ENCODE results near the gene GUCA1A. TPM values are rescaled to one million over a fixed set of nuclear protein-coding genes. Genes with fewer than 3 reads are reported as not detected.

The GUCA1A gene
- total RNA-seq, 2 experiments from 2014 or later = not detected

GRCh38 chr6:42137194-42137753 is 35.9 kb upstream of the GUCA1A start:
- POLR2A ChIA-PET = no interaction called here
- Mint-ChIP-seq H3K4me3 (no peak overlapping the region), H3K9me3 (no peaks in the 10 kb centered on the region), H3K36me3 (ENCODE audit: low read depth) (no peaks in the 10 kb centered on the region), H3K27me3 (peaks cover 24% of the 10 kb centered on the region), H3K4me1 (ENCODE audit: low read depth) (peaks cover 6% of the 10 kb centered on the region), H3K27ac (no peak overlapping the region)
- Histone ChIP-seq H3K4me3 (ENCODE audit: low read length) (no peak overlapping the region), H3K4me1 (ENCODE audit: insufficient read depth, low read length) (peaks cover 10% of the 10 kb centered on the region), H3K27ac (ENCODE audit: low read depth in 1 of 2, low read length in 2 of 2) (no peak overlapping the region), H3K27me3 (ENCODE audit: control insufficient read depth in 1 of 2, insufficient read depth in 2 of 2, low read length in 2 of 2) (peaks cover 14 to 18% of the 10 kb centered on the region in 2 experiments), H3K36me3 (ENCODE audit: insufficient read depth, low read length) (no peaks in the 10 kb centered on the region), H3K9me3 (ENCODE audit: control insufficient read depth in 1 of 2, insufficient read depth in 1 of 2, low read length in 2 of 2) (peaks cover 0 to 8% of the 10 kb centered on the region in 2 experiments)
- DNase-seq (no peak), ATAC-seq (ENCODE audit: poor library complexity) (no peak)
- intact Hi-C loops (cut with DNase I, micrococcal nuclease) = no loop called here
- no peak for TF ChIP-seq CTCF (IDR thresholded peaks at IDR 0.05)
- CTCF ChIA-PET = no interaction called here

- H3K27me3 ChIP-seq (ENCODE audit: control insufficient read depth in 1 of 2, insufficient read depth in 2 of 2, low read length in 2 of 2) = peaks cover 22 to 27% of the 10 kb centered on the region in 2 experiments
- H3K27me3 Mint-ChIP-seq = peaks cover 31% of the 10 kb centered on the region
- no peaks in the 10 kb centered on the region for H3K36me3 ChIP-seq (ENCODE audit: insufficient read depth, low read length)
- CTCF ChIA-PET = no interaction called here
- no peak overlapping the region for H3K4me3 Mint-ChIP-seq
- no peak overlapping the region for H3K4me3 ChIP-seq (ENCODE audit: low read length)
- no peak overlapping the region for H3K27ac Mint-ChIP-seq
- TF ChIP-seq CTCF (IDR thresholded peaks at IDR 0.05) = no peak
- no peak for DNase-seq
- H3K9me3 ChIP-seq (ENCODE audit: control insufficient read depth in 1 of 2, insufficient read depth in 1 of 2, low read length in 2 of 2) = peaks cover 0 to 13% of the 10 kb centered on the region in 2 experiments
- H3K36me3 Mint-ChIP-seq (ENCODE audit: low read depth) = no peaks in the 10 kb centered on the region
- peaks cover 16% of the 10 kb centered on the region for H3K4me1 ChIP-seq (ENCODE audit: insufficient read depth, low read length)
- intact Hi-C loops (cut with DNase I, micrococcal nuclease) = no loop called here
- ATAC-seq (ENCODE audit: poor library complexity) = no peak
- H3K9me3 Mint-ChIP-seq = no peaks in the 10 kb centered on the region
- no peak overlapping the region for H3K27ac ChIP-seq (ENCODE audit: low read depth in 1 of 2, low read length in 2 of 2)
- peaks cover 11% of the 10 kb centered on the region for H3K4me1 Mint-ChIP-seq (ENCODE audit: low read depth)
- POLR2A ChIA-PET = no interaction called here
Observed at GRCh38 chr6:42138190-42138589, 35.0 kb upstream of the GUCA1A start.

GRCh38 chr6:42138630-42139619 is 34.2 kb upstream of the GUCA1A start:
- H3K36me3 Mint-ChIP-seq (ENCODE audit: low read depth) = no peaks in the 10 kb centered on the region
- ChIA-PET POLR2A (no interaction called here), CTCF (no interaction called here)
- no peak overlapping the region for H3K4me3 ChIP-seq (ENCODE audit: low read length)
- no peak for TF ChIP-seq CTCF (IDR thresholded peaks at IDR 0.05)
- H3K9me3 ChIP-seq (ENCODE audit: control insufficient read depth in 1 of 2, insufficient read depth in 1 of 2, low read length in 2 of 2) = peaks cover 0 to 13% of the 10 kb centered on the region in 2 experiments
- intact Hi-C loops (cut with DNase I, micrococcal nuclease) = no loop called here
- no peak overlapping the region for H3K27ac ChIP-seq (ENCODE audit: low read depth in 1 of 2, low read length in 2 of 2)
- peaks cover 16% of the 10 kb centered on the region for H3K4me1 ChIP-seq (ENCODE audit: insufficient read depth, low read length)
- H3K4me1 Mint-ChIP-seq (ENCODE audit: low read depth) = peaks cover 11% of the 10 kb centered on the region
- H3K4me3 Mint-ChIP-seq = no peak overlapping the region
- ATAC-seq (ENCODE audit: poor library complexity) (no peak), DNase-seq (no peak)
- H3K27ac Mint-ChIP-seq = no peak overlapping the region
- peaks cover 38% of the 10 kb centered on the region for H3K27me3 Mint-ChIP-seq
- H3K27me3 ChIP-seq (ENCODE audit: control insufficient read depth in 1 of 2, insufficient read depth in 2 of 2, low read length in 2 of 2) = peaks cover 30 to 34% of the 10 kb centered on the region in 2 experiments
- H3K9me3 Mint-ChIP-seq = no peaks in the 10 kb centered on the region
- no peaks in the 10 kb centered on the region for H3K36me3 ChIP-seq (ENCODE audit: insufficient read depth, low read length)

Measured in CD4-positive, alpha-beta T cell (primary cell).